Measurements from ENCODE around the gene ZNF580.

DNA sequence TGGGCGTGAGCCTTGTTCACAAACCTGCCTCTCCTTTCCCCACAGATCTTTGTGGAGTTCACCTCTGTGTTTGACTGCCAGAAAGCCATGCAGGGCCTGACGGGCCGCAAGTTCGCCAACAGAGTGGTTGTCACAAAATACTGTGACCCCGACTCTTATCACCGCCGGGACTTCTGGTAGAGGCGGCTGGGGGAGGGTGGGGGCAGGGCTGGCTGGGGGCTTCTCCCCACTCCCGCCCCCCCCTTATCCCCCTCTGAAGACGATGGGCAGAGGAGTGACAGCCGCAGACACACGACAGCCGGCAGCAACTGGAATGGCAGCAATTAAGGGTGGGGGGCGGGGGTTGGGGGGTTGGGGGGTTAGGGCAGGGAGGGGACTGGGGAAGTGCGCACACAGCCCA lies 33.1 kb downstream of the ZNF580 start:
- TF ChIP-seq POLR2A (IDR thresholded peaks at IDR 0.05), result no peak
- TF ChIP-seq, protein P1, sequence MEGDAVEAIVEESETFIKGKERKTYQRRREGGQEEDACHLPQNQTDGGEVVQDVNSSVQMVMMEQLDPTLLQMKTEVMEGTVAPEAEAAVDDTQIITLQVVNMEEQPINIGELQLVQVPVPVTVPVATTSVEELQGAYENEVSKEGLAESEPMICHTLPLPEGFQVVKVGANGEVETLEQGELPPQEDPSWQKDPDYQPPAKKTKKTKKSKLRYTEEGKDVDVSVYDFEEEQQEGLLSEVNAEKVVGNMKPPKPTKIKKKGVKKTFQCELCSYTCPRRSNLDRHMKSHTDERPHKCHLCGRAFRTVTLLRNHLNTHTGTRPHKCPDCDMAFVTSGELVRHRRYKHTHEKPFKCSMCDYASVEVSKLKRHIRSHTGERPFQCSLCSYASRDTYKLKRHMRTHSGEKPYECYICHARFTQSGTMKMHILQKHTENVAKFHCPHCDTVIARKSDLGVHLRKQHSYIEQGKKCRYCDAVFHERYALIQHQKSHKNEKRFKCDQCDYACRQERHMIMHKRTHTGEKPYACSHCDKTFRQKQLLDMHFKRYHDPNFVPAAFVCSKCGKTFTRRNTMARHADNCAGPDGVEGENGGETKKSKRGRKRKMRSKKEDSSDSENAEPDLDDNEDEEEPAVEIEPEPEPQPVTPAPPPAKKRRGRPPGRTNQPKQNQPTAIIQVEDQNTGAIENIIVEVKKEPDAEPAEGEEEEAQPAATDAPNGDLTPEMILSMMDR (IDR thresholded peaks at IDR 0.05), result no peak

Measured in esophagus squamous epithelium (tissue), 4 donors.